OCI-LY1 (cell line): ENCODE data around the gene GNB1L.

Source experiments
- H2AFZ ChIP-seq: fragments of 200-600 bp; sonication (generic), shearing (Covaris generic); 2 replicates; pipeline ENCODE4 v1.6.0; 2014; ENCODE audit warnings: antibody characterized with exemption, mild to moderate bottlenecking, low read length
- H3F3A ChIP-seq: fragments of 200-600 bp; sonication (generic), shearing (Covaris generic); 2 replicates; pipeline ENCODE4 v1.6.0; 2014; ENCODE audit warnings: mild to moderate bottlenecking, antibody characterized with exemption, low read length, moderate library complexity; ENCODE audit not compliant: insufficient read depth
- H3K27ac ChIP-seq: fragments of 200-600 bp; sonication (generic); 2 replicates; pipeline ENCODE4 v1.5.1; 2014; ENCODE audit warnings: low read length, mixed run types, mild to moderate bottlenecking, low read depth; ENCODE audit not compliant: poor library complexity, severe bottlenecking
- H3K27me3 ChIP-seq: fragments of 200-600 bp; sonication (generic); 2 replicates; pipeline ENCODE4 v1.6.0; 2014; ENCODE audit warnings: antibody characterized with exemption, mild to moderate bottlenecking, low read length, moderate library complexity; ENCODE audit not compliant: insufficient read depth
- H3K36me3 ChIP-seq: fragments of 200-600 bp; sonication (generic); 2 replicates; pipeline ENCODE4 v1.6.1; 2014; ENCODE audit warnings: mild to moderate bottlenecking, antibody characterized with exemption, low read length, moderate library complexity, mixed read lengths; ENCODE audit not compliant: insufficient read depth
- H3K4me1 ChIP-seq: fragments of 200-600 bp; sonication (generic); 2 replicates; pipeline ENCODE4 v1.5.1; 2014; ENCODE audit warnings: mild to moderate bottlenecking, low read length, moderate library complexity; ENCODE audit not compliant: insufficient read depth, severe bottlenecking
- H3K4me2 ChIP-seq: fragments of 200-600 bp; sonication (generic), shearing (Covaris generic); 2 replicates; pipeline ENCODE4 v1.6.1; 2014; ENCODE audit warnings: low read length
- H3K4me3 ChIP-seq: fragments of 200-600 bp; sonication (generic); 2 replicates; pipeline ENCODE4 v1.5.1; 2014; ENCODE audit warnings: low read length, low read depth, mild to moderate bottlenecking, mixed read lengths; ENCODE audit not compliant: poor library complexity, severe bottlenecking
- H3K79me2 ChIP-seq: fragments of 200-600 bp; shearing (Covaris generic); 2 replicates; pipeline ENCODE4 v1.6.1; 2016; ENCODE audit warnings: mixed run types, low read length, mixed read lengths; ENCODE audit not compliant: insufficient read depth
- H3K9ac ChIP-seq: fragments of 200-600 bp; sonication (generic), shearing (Covaris generic); 2 replicates; pipeline ENCODE4 v1.6.1; 2014; ENCODE audit warnings: mild to moderate bottlenecking, low read length, mixed read lengths
- H3K9me2 ChIP-seq: fragments of 200-600 bp; sonication (generic), shearing (Covaris generic); 2 replicates; pipeline ENCODE4 v1.6.1; 2014; ENCODE audit warnings: low read depth, mild to moderate bottlenecking, low read length, mixed read lengths
- H3K9me3 ChIP-seq: fragments of 200-600 bp; shearing (Covaris generic); 2 replicates; pipeline ENCODE4 v1.6.1; 2014; ENCODE audit warnings: low read length, mixed read lengths
- H4K20me1 ChIP-seq: fragments of 200-600 bp; sonication (generic), shearing (Covaris generic); 2 replicates; pipeline ENCODE4 v1.6.0; 2016; ENCODE audit warnings: mild to moderate bottlenecking, low read length; ENCODE audit not compliant: insufficient read depth
- CTCF ChIP-seq: fragments of 200-600 bp; sonication (generic), shearing (Covaris generic); IDR thresholded peaks from 2 replicates; pipeline ENCODE4 v1.5.1; 2017; ENCODE audit warnings: mild to moderate bottlenecking, antibody characterized with exemption, low read length, moderate library complexity, mixed read lengths
- EZH2 ChIP-seq: fragments of 200-600 bp; sonication (generic), shearing (Covaris generic); IDR thresholded peaks from 2 replicates; pipeline ENCODE4 v1.8.0; 2017; ENCODE audit warnings: borderline replicate concordance, mixed run types, mild to moderate bottlenecking, antibody characterized with exemption, low read length, moderate library complexity, mixed read lengths

GNB1L gene

GRCh38 chr22:19745155-19746101, 109.2 kb downstream of the GNB1L start:
- no peaks in the 10 kb centered on the region for H3K9me3 ChIP-seq
- no peak overlapping the region for H3K4me2 ChIP-seq
- H3K27ac ChIP-seq: no peak overlapping the region
- peaks cover 25% of the 10 kb centered on the region for H3K27me3 ChIP-seq
- no peak overlapping the region for H3K9ac ChIP-seq
- H4K20me1 ChIP-seq: no peaks in the 10 kb centered on the region
- H2AFZ ChIP-seq: no peak overlapping the region
- no peaks in the 10 kb centered on the region for H3K36me3 ChIP-seq
- H3K4me1 ChIP-seq: no peaks in the 10 kb centered on the region
- H3K79me2 ChIP-seq: no peaks in the 10 kb centered on the region
- TF ChIP-seq CTCF (no peak), EZH2 (no peak)
- H3K9me2 ChIP-seq: no peaks in the 10 kb centered on the region
- H3F3A ChIP-seq: no peaks in the 10 kb centered on the region
- no peak overlapping the region for H3K4me3 ChIP-seq

GRCh38 chr22:19744350-19745006, 110.2 kb downstream of the GNB1L start:
- no peak overlapping the region for H2AFZ ChIP-seq
- no peaks in the 10 kb centered on the region for H4K20me1 ChIP-seq
- H3F3A ChIP-seq: no peaks in the 10 kb centered on the region
- no peaks in the 10 kb centered on the region for H3K9me2 ChIP-seq
- no peaks in the 10 kb centered on the region for H3K36me3 ChIP-seq
- H3K9me3 ChIP-seq: no peaks in the 10 kb centered on the region
- H3K27ac ChIP-seq: no peak overlapping the region
- H3K27me3 ChIP-seq: peaks cover 17% of the 10 kb centered on the region
- no peaks in the 10 kb centered on the region for H3K4me1 ChIP-seq
- no peak overlapping the region for H3K4me3 ChIP-seq
- TF ChIP-seq CTCF: no peak
- no peak for TF ChIP-seq EZH2
- H3K79me2 ChIP-seq: no peaks in the 10 kb centered on the region
- H3K9ac ChIP-seq: no peak overlapping the region
- H3K4me2 ChIP-seq: no peak overlapping the region

- Histone ChIP-seq H4K20me1 (no peaks in the 10 kb centered on the region), H3K27ac (no peak overlapping the region), H3F3A (no peaks in the 10 kb centered on the region), H3K9ac (no peak overlapping the region), H3K9me3 (no peaks in the 10 kb centered on the region), H3K4me2 (no peak overlapping the region), H3K36me3 (no peaks in the 10 kb centered on the region), H3K4me3 (no peak overlapping the region), H3K27me3 (peaks cover 11% of the 10 kb centered on the region), H3K4me1 (no peaks in the 10 kb centered on the region), H3K79me2 (no peaks in the 10 kb centered on the region), H3K9me2 (no peaks in the 10 kb centered on the region), H2AFZ (no peak overlapping the region)
- no peak for TF ChIP-seq CTCF
- no peak for TF ChIP-seq EZH2
Observed at GRCh38 chr22:19743651-19744050, 111.0 kb downstream of the GNB1L start.
